ENCODE results near the gene GJA9. TPM values are rescaled to one million over a fixed set of nuclear protein-coding genes. Genes with fewer than 3 reads are reported as not detected.

Gene GJA9
- polyA plus RNA-seq, 4 donors: 0.31 TPM; not detected in 3

- H3K36me3 ChIP-seq (ENCODE audit: control insufficient read depth in 3 of 3, insufficient read depth in 2 of 3, low read depth in 1 of 3, low read length in 3 of 3): no peaks in the 10 kb centered on the region
- H3K27me3 ChIP-seq (ENCODE audit: control insufficient read depth in 3 of 3, insufficient read depth in 3 of 3, low read length in 3 of 3): peaks cover 0 to 2% (median 2%) of the 10 kb centered on the region in 3 donors
- no peaks in the 10 kb centered on the region for H3K9me3 ChIP-seq (ENCODE audit: control insufficient read depth in 2 of 2, insufficient read depth in 1 of 2, low read depth in 1 of 2, low read length in 1 of 2)
- no peak overlapping the region for H3K4me3 ChIP-seq (ENCODE audit: low read depth in 1 of 3, low read length in 3 of 3)
- H3K27ac ChIP-seq (ENCODE audit: low read depth in 1 of 3, low read length in 2 of 3): no peak overlapping the region
- WGBS, 3 donors: 68 to 86% (median 79%) methylated on average over 6 of the region's 6 CpGs
- DNase-seq (no peak), FAIRE-seq (no peak)
- H3K4me1 ChIP-seq (ENCODE audit: control insufficient read depth in 3 of 3, insufficient read depth in 2 of 3, low read depth in 1 of 3, low read length in 2 of 3): no peaks in the 10 kb centered on the region
Observed at GRCh38 chr1:38831731-38832369, 49.5 kb downstream of the GJA9 start.

- Histone ChIP-seq H3K36me3 (ENCODE audit: control insufficient read depth in 3 of 3, insufficient read depth in 2 of 3, low read depth in 1 of 3, low read length in 3 of 3) (no peaks in the 10 kb centered on the region), H3K27ac (ENCODE audit: low read depth in 1 of 3, low read length in 2 of 3) (no peak overlapping the region), H3K27me3 (ENCODE audit: control insufficient read depth in 3 of 3, insufficient read depth in 3 of 3, low read length in 3 of 3) (peaks cover 0 to 3% (median 2%) of the 10 kb centered on the region in 3 donors), H3K4me1 (ENCODE audit: control insufficient read depth in 3 of 3, insufficient read depth in 2 of 3, low read depth in 1 of 3, low read length in 2 of 3) (no peaks in the 10 kb centered on the region), H3K4me3 (ENCODE audit: low read depth in 1 of 3, low read length in 3 of 3) (no peak overlapping the region), H3K9me3 (ENCODE audit: control insufficient read depth in 2 of 2, insufficient read depth in 1 of 2, low read depth in 1 of 2, low read length in 1 of 2) (no peaks in the 10 kb centered on the region)
- FAIRE-seq (no peak), DNase-seq (no peak)
- WGBS, 3 donors: 21 to 42% (median 32%) methylated on average over 1 of the region's 1 CpG
Observed at GRCh38 chr1:38829368-38829767, 52.0 kb downstream of the GJA9 start.

- Histone ChIP-seq H3K4me1 (ENCODE audit: control insufficient read depth in 3 of 3, insufficient read depth in 2 of 3, low read depth in 1 of 3, low read length in 2 of 3) (no peaks in the 10 kb centered on the region), H3K4me3 (ENCODE audit: low read depth in 1 of 3, low read length in 3 of 3) (no peak overlapping the region), H3K9me3 (ENCODE audit: control insufficient read depth in 2 of 2, insufficient read depth in 1 of 2, low read depth in 1 of 2, low read length in 1 of 2) (no peaks in the 10 kb centered on the region), H3K36me3 (ENCODE audit: control insufficient read depth in 3 of 3, insufficient read depth in 2 of 3, low read depth in 1 of 3, low read length in 3 of 3) (no peaks in the 10 kb centered on the region), H3K27ac (ENCODE audit: low read depth in 1 of 3, low read length in 2 of 3) (no peak overlapping the region), H3K27me3 (ENCODE audit: control insufficient read depth in 3 of 3, insufficient read depth in 3 of 3, low read length in 3 of 3) (peaks cover 0 to 3% (median 2%) of the 10 kb centered on the region in 3 donors)
- WGBS, 3 donors: 63 to 77% (median 64%) methylated on average over 2 of the region's 2 CpGs
- FAIRE-seq (no peak), DNase-seq (no peak)
Observed at GRCh38 chr1:38827318-38827717, 54.1 kb downstream of the GJA9 start.

- FAIRE-seq (no peak), DNase-seq (no peak)
- Histone ChIP-seq H3K9me3 (ENCODE audit: control insufficient read depth in 2 of 2, insufficient read depth in 1 of 2, low read depth in 1 of 2, low read length in 1 of 2) (no peaks in the 10 kb centered on the region), H3K27ac (ENCODE audit: low read depth in 1 of 3, low read length in 2 of 3) (no peak overlapping the region), H3K27me3 (ENCODE audit: control insufficient read depth in 3 of 3, insufficient read depth in 3 of 3, low read length in 3 of 3) (peaks cover 0 to 3% (median 2%) of the 10 kb centered on the region in 3 donors), H3K36me3 (ENCODE audit: control insufficient read depth in 3 of 3, insufficient read depth in 2 of 3, low read depth in 1 of 3, low read length in 3 of 3) (no peaks in the 10 kb centered on the region), H3K4me3 (ENCODE audit: low read depth in 1 of 3, low read length in 3 of 3) (no peak overlapping the region), H3K4me1 (ENCODE audit: control insufficient read depth in 3 of 3, insufficient read depth in 2 of 3, low read depth in 1 of 3, low read length in 2 of 3) (no peaks in the 10 kb centered on the region)
Observed at GRCh38 chr1:38826886-38827285, 54.5 kb downstream of the GJA9 start.

- DNase-seq: no peak
- Histone ChIP-seq H3K27ac (ENCODE audit: low read depth in 1 of 3, low read length in 2 of 3) (no peak overlapping the region), H3K4me3 (ENCODE audit: low read depth in 1 of 3, low read length in 3 of 3) (no peak overlapping the region), H3K9me3 (ENCODE audit: control insufficient read depth in 2 of 2, insufficient read depth in 1 of 2, low read depth in 1 of 2, low read length in 1 of 2) (no peaks in the 10 kb centered on the region), H3K36me3 (ENCODE audit: control insufficient read depth in 3 of 3, insufficient read depth in 2 of 3, low read depth in 1 of 3, low read length in 3 of 3) (no peaks in the 10 kb centered on the region), H3K27me3 (ENCODE audit: control insufficient read depth in 3 of 3, insufficient read depth in 3 of 3, low read length in 3 of 3) (peaks cover 0 to 3% (median 2%) of the 10 kb centered on the region in 3 donors), H3K4me1 (ENCODE audit: control insufficient read depth in 3 of 3, insufficient read depth in 2 of 3, low read depth in 1 of 3, low read length in 2 of 3) (no peaks in the 10 kb centered on the region)
- FAIRE-seq: no peak
- WGBS, 3 donors: 52 to 68% (median 63%) methylated on average over 3 of the region's 3 CpGs
Observed at GRCh38 chr1:38826262-38826661, 55.1 kb downstream of the GJA9 start.

Other genes starting within 250 kb of the GJA9 start
- gene RRAGC, start 21.8 kb downstream of the GJA9 start, polyA plus RNA-seq: 10 to 100 TPM; 15.1 to 27.9 (median 25.8) TPM
- gene MYCBP, start 8.2 kb downstream of the GJA9 start, polyA plus RNA-seq: 10 to 100 TPM; 17.6 to 30.3 (median 23.1) TPM
- gene RHBDL2, start 60.2 kb upstream of the GJA9 start, polyA plus RNA-seq: under 1 TPM in 2 of 4 donors, not detected in 2; 0.24 to 0.43 TPM
- gene AKIRIN1, start 109.7 kb upstream of the GJA9 start, polyA plus RNA-seq: 10 to 100 TPM; 24.5 to 35.8 (median 28.6) TPM
- 100 to 1,000 TPM; 228 to 696 (median 523) TPM for gene NDUFS5, start 144.8 kb upstream of the GJA9 start, polyA plus RNA-seq